ENCODE measurements around the gene NR4A2.

NR4A2 gene

GRCh38 chr2:156327835-156328695 is 4.5 kb downstream of the NR4A2 start:
- no peak for DNase-seq (ENCODE audit: low read depth)
- H3K4me3 ChIP-seq (ENCODE audit: low read depth, low read length): no peak overlapping the region
- no peak for TF ChIP-seq CTCF (IDR thresholded peaks at IDR 0.05; ENCODE audit: control insufficient read depth, extremely low read depth, insufficient read depth)

- TF ChIP-seq CTCF (IDR thresholded peaks at IDR 0.05; ENCODE audit: control insufficient read depth, extremely low read depth, insufficient read depth): no peak
- H3K4me3 ChIP-seq (ENCODE audit: low read depth, low read length): no peak overlapping the region
- no peak for DNase-seq (ENCODE audit: low read depth)
Observed at GRCh38 chr2:156326526-156327095, 5.9 kb downstream of the NR4A2 start.

GRCh38 chr2:156325688-156326525 is 6.6 kb downstream of the NR4A2 start:
- DNase-seq (ENCODE audit: low read depth): no peak
- H3K4me3 ChIP-seq (ENCODE audit: low read depth, low read length): no peak overlapping the region
- TF ChIP-seq CTCF (IDR thresholded peaks at IDR 0.05; ENCODE audit: control insufficient read depth, extremely low read depth, insufficient read depth): no peak

GRCh38 chr2:156323754-156324153 is 8.8 kb downstream of the NR4A2 start:
- no peak for DNase-seq (ENCODE audit: low read depth)
- no peak overlapping the region for H3K4me3 ChIP-seq (ENCODE audit: low read depth, low read length)

GRCh38 chr2:156322686-156323231 is 9.8 kb downstream of the NR4A2 start:
- H3K4me3 ChIP-seq (ENCODE audit: low read depth, low read length): no peak overlapping the region
- no peak for DNase-seq (ENCODE audit: low read depth)
- TF ChIP-seq CTCF (IDR thresholded peaks at IDR 0.05; ENCODE audit: control insufficient read depth, extremely low read depth, insufficient read depth): no peak

More at GRCh38 chr2:156323754-156324153, 8.8 kb downstream of the NR4A2 start:
- TF ChIP-seq CTCF (IDR thresholded peaks at IDR 0.05; ENCODE audit: control insufficient read depth, extremely low read depth, insufficient read depth): no peak

GRCh38 chr2:156322051-156322685 is 10.4 kb downstream of the NR4A2 start:
- H3K4me3 ChIP-seq (ENCODE audit: low read depth, low read length): no peak overlapping the region

More at GRCh38 chr2:156322051-156322685, 10.4 kb downstream of the NR4A2 start:
- no peak for DNase-seq (ENCODE audit: low read depth)
- TF ChIP-seq CTCF (IDR thresholded peaks at IDR 0.05; ENCODE audit: control insufficient read depth, extremely low read depth, insufficient read depth): no peak
